Midbrain (tissue), 1 donor: ENCODE data around the gene CHL1.

Experiments
- DNase-seq: peaks from one replicate; lab custom pipeline; 2025; lab: John Stamatoyannopoulos, UW

The CHL1 gene

GRCh38 chr3:196311-197148 lies at the start of gene CHL1:
Gene CHL1, plus strand, starts transcription at chr3:196763. Its CDS starts 123,014 bp downstream, at chr3:319777.
- DNase-seq = no peak

GRCh38 chr3:151614-152189 lies 44.9 kb upstream of the CHL1 start:
- no peak for DNase-seq

DNA sequence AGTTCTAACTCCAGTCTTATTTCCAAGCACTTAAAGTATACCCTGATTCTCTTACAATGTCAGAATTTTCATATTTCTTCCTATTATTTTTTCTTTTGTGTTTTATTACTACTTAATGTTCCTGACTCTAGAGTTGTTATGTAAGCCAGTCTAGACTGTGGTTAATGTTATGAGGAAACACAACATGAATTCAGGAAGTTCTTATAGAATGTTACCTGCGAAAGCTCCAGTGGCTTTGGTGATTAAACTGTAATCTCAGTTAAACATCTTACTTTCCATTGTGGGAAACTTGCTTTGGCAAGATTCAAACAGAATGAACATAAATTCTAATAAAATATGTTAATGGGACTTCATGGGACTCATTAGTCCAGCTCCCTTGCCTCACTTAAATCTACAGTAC lies 36.6 kb upstream of the CHL1 start:
- no peak for DNase-seq

- DNase-seq = peak; percentile 6
These were observed 30.5 kb upstream of the CHL1 start for GRCh38 chr3:166071-166470.

GRCh38 chr3:166799-167198 lies 29.8 kb upstream of the CHL1 start:
- DNase-seq = no peak

- no peak for DNase-seq
These were observed 22.7 kb upstream of the CHL1 start for GRCh38 chr3:173886-174285.

DNA sequence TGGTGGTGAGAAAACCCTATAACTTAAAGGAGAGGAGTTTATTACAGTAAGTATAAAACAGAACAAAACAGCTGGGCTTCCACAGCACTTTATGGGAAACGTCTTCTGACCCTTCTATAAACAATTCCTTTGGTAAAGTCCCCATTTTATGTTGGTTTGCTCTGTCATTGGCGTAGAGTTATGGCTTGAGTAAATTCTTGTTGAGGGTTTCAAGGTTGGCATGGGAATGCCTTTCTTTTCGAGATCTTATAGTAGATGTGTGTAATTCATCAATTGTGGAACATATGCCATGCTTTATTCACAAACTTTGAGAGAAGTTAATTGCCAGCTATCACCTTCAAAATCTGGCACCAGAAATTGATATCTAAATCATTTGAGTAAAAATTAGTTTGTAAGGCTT lies 11.6 kb upstream of the CHL1 start:
- DNase-seq = no peak

- no peak for DNase-seq
These were observed 4.2 kb upstream of the CHL1 start for GRCh38 chr3:192215-192929.

- no peak for DNase-seq
These were observed 2.6 kb upstream of the CHL1 start for GRCh38 chr3:194001-194400.

DNA sequence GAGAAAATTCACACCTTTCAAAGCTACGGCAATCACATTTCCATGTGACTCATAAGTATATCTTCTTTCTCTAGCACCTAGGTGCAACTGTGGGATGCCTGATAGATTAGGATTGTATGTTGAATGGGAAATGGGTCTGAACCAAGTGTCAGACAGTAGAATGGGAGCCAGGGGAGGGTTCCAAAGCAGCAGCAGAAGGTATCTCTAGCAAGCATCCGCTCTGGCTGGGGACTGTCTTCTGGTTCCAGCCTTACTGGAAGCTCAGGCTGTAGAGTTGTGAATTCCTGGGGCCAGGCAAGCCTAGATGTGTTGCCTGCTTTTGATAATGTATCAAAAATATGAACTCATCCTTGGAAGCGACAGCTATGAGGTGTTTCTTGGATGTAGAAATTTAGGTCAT lies 2.1 kb upstream of the CHL1 start:
- no peak for DNase-seq

DNA sequence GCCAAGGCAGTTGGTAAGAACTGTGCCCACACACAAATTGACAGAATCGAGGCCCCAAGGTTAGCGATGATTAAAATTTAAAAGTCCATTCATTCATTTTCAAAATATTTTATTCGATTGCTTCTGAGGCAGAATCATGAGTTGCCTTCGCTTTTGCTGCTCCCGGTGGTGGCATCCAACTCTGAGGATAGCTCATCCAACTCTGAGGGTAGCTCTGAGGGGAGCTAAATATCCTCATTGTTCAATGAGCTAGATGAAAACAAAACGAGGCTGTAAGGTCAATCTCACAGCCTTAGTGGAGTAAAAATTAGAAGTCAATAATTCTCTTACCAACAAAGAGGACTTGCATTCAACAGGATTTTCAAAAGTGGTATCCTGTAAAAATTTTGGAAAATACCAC lies 897 bp upstream of the CHL1 start:
- peak; percentile 47 for DNase-seq

- DNase-seq = peak; percentile 28
These were observed 725 bp downstream of the CHL1 start for GRCh38 chr3:197149-197827.

GRCh38 chr3:197828-198491 lies 1.4 kb downstream of the CHL1 start:
- DNase-seq = peak; percentile 29

DNA sequence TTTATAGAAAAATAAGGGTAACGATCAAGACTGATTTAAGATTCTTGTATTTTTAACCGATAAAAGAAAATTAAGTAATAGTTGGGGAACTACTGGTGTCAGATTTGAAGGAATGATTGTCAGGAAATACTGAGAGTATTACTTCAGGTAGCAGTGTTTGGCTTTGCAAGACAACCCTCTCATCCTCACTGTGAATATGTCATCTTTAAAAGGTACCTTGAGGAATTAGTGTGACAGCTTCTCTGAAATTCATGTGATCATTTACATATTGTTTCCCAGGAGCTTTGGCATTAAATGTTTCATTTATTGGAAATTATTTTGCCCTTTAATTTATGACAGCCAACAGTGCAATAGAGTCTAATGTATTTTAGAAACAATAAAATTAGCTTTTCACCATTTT lies 3.3 kb downstream of the CHL1 start:
- DNase-seq = no peak

GRCh38 chr3:200758-201325 lies 4.3 kb downstream of the CHL1 start:
- DNase-seq = no peak

DNA sequence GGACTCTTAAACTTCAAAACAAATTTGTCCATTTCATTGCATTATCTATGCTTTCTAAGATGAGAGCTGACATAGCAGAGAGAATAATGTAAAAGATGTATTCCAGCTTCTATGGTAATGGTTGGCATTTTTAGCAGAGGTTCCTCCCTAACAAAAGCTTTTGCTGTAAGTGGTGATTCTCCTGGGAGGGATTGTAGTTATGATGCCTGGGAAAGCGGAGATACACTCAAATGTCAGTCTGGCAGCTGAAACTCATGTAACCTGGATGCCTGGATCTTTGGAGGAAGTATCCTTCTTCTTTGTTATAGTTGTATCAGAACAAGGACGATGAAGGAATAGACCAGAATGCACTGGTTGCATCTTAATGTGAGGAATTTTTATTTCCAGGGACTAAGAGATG lies 7.5 kb downstream of the CHL1 start:
- DNase-seq = no peak

DNA sequence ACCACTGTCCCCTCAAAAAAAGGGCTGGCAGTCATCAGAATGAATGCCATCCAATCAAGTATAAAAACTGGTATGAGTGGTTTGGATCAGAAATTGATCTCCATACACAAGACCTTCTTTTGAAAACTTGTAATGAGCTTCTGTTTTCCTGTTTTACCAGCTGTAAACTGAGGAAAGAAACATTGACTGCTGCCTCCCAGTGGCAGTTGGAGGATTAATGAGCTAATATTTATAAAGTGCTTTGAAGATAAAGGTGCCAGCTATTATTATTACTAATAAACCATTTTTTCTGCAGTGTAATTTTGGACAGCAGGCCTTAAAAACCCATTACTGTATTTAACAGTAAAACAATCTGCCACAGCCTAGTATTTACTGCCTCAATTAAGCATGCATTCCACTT lies 11.4 kb downstream of the CHL1 start:
- DNase-seq = no peak

DNA sequence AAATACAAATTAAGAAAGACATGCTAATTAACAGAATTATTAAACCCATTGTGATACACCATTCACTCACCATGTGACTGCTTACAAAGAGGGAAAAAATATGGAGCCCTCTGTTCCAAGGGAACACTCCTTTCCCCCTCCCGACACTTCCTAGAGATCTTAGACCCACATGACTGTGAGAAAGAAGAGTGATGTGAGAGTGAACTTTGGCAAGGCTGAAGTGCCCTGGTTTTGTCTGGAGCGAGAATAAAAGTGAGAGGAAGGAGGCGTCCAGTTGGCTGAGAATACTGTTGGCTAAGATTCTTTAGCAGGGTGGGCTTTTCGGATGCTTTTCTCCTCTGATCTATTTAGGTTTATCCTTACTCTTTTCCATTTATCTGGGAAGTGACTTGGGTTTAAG lies 14.1 kb downstream of the CHL1 start:
- peak; percentile 22 for DNase-seq

GRCh38 chr3:212432-212831 lies 15.9 kb downstream of the CHL1 start:
- no peak for DNase-seq

GRCh38 chr3:217099-217813 lies 20.7 kb downstream of the CHL1 start:
- no peak for DNase-seq

DNA sequence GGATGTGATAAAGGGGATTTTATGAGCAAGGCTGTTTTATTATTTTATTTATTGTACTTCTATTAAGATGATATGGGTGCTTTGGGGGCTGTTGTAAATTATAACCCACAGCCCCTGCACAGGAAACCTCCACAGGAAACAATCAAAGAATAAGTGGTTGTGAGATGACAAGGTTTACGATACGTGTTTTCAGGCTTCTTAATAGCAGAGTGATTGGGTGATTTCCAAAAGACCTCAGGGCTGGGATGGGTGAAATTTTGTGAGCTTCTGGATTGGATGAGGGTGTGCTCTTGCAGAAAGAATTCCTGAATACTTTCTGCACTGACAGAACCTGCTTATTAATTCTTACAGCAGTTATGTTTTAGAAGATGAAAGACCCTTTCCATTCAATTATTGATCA lies 21.4 kb downstream of the CHL1 start:
- no peak for DNase-seq
